NT2/D1 (cell line): ENCODE results near the gene KY.

Source experiments
- DNase-seq: peaks from one replicate; pipeline ENCODE4 v3.0.0-alpha.2; 2011; ENCODE audit warnings: low read depth, low spot score
- H3K27me3 ChIP-seq: 2 replicates; pipeline ENCODE4 v1.6.0; 2011; ENCODE audit warnings: mild to moderate bottlenecking; ENCODE audit not compliant: insufficient read length, insufficient read depth
- H3K36me3 ChIP-seq: 2 replicates; pipeline ENCODE4 v1.6.1; 2011; ENCODE audit warnings: mild to moderate bottlenecking, low read length, mixed read lengths; ENCODE audit not compliant: insufficient read depth, insufficient read length
- H3K4me1 ChIP-seq: 2 replicates; pipeline ENCODE4 v1.5.1; 2011; ENCODE audit not compliant: insufficient read depth, insufficient read length
- H3K4me3 ChIP-seq: 2 replicates; pipeline ENCODE4 v1.5.1; 2011; ENCODE audit warnings: low read depth; ENCODE audit not compliant: insufficient read length
- H3K9ac ChIP-seq: 2 replicates; pipeline ENCODE4 v1.6.0; 2011; ENCODE audit warnings: low read depth; ENCODE audit not compliant: insufficient read length
- H3K9me3 ChIP-seq: 2 replicates; pipeline ENCODE4 v1.5.1; 2011; ENCODE audit warnings: mild to moderate bottlenecking, low read length; ENCODE audit not compliant: insufficient read depth
- SUZ12 ChIP-seq: IDR thresholded peaks from 2 replicates; pipeline ENCODE4 v1.6.1; 2011; ENCODE audit not compliant: insufficient read length, insufficient read depth; ENCODE audit errors: extremely low read depth
- YY1 ChIP-seq: IDR thresholded peaks from 2 replicates; pipeline ENCODE4 v1.6.1; 2011; ENCODE audit not compliant: insufficient read length, insufficient read depth
- ZNF274 ChIP-seq: IDR thresholded peaks from 2 replicates; pipeline ENCODE4 v1.6.1; 2011; ENCODE audit warnings: mild to moderate bottlenecking, low read depth, low read length

The KY gene

DNA sequence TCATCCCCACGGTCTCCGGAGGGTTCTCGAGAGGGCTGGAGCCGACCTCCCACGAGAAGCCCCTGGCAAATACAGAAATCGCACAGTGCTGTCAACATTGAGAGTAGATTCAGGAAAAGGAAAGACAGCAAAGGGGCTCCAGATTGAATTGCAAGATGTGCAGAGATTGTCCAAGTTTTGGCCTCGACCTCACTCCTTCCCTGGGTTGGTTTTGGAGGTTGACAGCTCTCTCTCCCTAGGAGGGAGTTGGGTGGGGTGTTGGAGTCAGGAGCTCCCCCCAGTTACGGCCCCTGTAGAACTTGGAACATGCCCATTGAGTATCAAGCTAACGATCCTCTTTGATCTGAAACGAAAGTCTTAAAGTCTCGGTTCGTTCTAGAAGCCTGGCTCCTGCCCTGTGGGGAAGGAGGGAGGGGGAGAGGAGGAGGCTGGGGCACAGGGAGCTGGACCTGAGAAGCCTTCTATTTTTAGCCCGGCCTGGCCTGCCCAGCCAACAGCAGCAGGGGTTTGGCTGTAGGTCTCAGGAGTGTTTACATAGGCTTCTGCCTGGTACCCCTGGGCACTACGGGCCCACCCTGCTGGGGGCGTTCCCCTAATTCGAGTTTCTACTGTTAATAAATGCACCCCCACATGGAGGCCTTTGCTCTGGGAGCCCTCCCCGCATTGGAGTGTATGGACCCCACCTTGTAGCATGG lies 672 bp upstream of the KY start:
- Histone ChIP-seq H3K4me3 (peak overlapping the region; percentile 63), H3K4me1 (peaks cover 4% of the 10 kb centered on the region), H3K9ac (peak overlapping the region; percentile 75), H3K9me3 (no peaks in the 10 kb centered on the region), H3K36me3 (no peaks in the 10 kb centered on the region), H3K27me3 (peaks cover 99% of the 10 kb centered on the region)
- DNase-seq, result no peak
- TF ChIP-seq SUZ12 (no peak), ZNF274 (no peak), YY1 (no peak)

DNA sequence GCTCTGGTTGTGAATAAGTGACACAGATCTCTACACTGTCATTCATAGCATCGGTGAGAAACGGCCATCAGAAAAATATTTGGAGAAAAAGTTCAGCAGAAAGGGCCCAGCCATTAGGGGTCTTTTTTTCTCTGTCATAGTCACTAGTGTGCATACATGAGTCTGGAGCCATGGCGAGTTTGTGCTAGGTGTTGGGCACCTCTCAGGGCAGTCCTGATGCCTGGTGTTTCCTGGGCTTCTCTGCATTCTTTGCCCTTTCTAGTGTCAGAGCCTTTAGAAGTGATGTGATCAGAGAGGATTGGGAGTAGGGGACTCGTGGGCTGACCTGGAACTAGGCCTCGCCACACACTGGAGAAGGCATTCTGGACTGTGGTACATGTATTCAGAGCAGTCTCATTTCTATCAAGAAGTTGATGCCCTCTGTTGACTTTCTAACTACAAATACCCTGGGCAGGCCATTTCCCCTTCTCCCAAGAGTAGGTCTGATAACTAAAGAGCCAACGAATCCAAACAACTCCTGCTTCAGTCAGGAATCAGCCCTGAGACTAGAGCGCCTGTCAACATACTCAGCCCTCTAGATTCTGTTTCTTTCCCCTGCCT lies 1.6 kb downstream of the KY start:
- Histone ChIP-seq H3K4me1 (peaks cover 4% of the 10 kb centered on the region), H3K27me3 (peaks cover 91% of the 10 kb centered on the region), H3K36me3 (no peaks in the 10 kb centered on the region), H3K4me3 (no peak overlapping the region), H3K9ac (no peak overlapping the region), H3K9me3 (no peaks in the 10 kb centered on the region)
- no peak for DNase-seq
- no peak for TF ChIP-seq YY1
- TF ChIP-seq SUZ12, result no peak
- no peak for TF ChIP-seq ZNF274

DNA sequence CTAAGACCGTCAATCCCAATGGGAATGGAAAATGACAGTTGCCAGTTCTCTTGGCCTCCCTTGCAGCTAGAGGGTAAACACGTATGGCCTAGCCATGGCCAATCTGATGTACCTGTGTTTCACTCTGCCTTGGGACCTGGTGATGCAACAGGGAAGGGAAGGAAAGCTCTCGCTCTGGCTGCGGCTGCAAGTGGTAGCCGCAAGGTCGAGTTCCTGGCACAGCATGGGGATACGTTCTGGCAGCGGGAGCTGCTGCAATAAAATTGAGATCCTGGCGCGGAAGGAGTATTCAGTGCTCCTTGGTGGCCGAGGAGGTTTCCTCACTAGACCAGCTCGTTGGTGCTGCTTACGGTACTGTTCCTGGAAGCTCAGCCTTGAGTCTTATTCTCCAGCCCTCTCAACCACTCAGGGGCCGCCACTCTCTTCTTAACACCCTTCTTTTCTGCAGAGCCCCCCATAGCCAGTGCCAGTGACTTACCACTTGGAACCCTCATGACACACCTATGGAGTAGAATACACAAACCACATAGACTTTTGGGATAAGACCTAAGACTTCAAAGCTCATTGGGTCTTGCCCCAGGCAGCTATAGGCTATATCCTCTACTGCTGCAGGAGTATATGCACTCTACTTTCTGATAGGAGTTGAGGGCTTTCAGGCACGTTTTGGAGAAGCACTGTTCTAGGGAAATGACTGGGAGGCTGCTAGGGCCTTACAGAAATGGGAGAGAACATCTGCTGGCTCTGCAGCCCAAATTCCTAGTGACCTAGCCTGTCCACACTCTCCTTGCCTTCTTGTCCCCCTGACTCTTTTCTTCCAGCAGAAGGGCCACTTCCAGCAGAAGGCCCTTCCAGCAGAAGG lies 2.7 kb downstream of the KY start:
- Histone ChIP-seq H3K4me3 (no peak overlapping the region), H3K36me3 (no peaks in the 10 kb centered on the region), H3K27me3 (peaks cover 82% of the 10 kb centered on the region), H3K9me3 (no peaks in the 10 kb centered on the region), H3K9ac (no peak overlapping the region), H3K4me1 (peaks cover 4% of the 10 kb centered on the region)
- TF ChIP-seq ZNF274, result no peak
- no peak for DNase-seq

DNA sequence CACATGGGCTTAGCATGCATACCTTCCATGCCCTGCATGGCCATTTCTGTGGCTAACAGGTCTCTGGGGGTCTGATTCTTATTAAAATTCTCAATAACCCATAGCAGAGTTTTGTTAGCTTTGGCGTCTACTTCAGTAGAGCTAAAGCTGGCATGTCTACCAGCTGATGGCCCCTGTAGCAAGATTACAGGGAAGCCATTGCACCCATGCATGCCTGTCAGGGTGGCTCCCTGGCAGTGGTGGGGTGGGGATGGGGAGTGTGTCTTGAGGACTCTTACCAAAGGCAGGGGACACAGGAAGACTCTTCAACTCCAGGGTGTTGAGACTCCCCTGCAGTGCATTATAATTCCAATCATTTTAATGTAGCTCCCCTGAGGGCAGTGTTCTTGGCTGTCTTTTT lies 4.7 kb downstream of the KY start:
- TF ChIP-seq YY1 (no peak), ZNF274 (no peak), SUZ12 (no peak)
- Histone ChIP-seq H3K27me3 (peaks cover 62% of the 10 kb centered on the region), H3K9me3 (no peaks in the 10 kb centered on the region), H3K36me3 (no peaks in the 10 kb centered on the region), H3K9ac (no peak overlapping the region), H3K4me3 (no peak overlapping the region), H3K4me1 (peaks cover 9% of the 10 kb centered on the region)
- no peak for DNase-seq

DNA sequence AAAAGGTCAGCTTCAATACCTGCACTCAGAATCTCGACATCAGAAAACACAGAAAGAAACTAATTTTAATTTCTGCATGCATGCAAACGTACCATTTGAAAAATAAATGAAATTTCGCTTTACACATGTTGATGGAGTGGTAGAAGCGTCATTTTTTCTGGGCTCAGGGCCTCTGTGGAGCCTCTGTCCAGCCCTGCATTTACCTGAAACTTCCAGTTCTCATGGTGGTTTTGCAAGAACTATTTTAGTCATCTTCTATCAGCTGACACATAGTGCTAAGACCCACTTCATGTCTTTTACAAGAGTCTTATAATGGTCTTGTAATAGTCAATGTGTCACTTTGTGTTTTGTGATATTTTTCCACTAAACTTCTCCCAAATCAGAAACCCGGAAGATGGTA lies 5.3 kb downstream of the KY start:
- H3K9me3 ChIP-seq, result no peaks in the 10 kb centered on the region
- TF ChIP-seq SUZ12 (no peak), ZNF274 (no peak), YY1 (no peak)
- H3K4me3 ChIP-seq, result no peak overlapping the region
- H3K9ac ChIP-seq, result no peak overlapping the region
- H3K36me3 ChIP-seq, result no peaks in the 10 kb centered on the region
- no peak for DNase-seq
- H3K4me1 ChIP-seq, result peaks cover 9% of the 10 kb centered on the region
- H3K27me3 ChIP-seq, result peaks cover 56% of the 10 kb centered on the region

DNA sequence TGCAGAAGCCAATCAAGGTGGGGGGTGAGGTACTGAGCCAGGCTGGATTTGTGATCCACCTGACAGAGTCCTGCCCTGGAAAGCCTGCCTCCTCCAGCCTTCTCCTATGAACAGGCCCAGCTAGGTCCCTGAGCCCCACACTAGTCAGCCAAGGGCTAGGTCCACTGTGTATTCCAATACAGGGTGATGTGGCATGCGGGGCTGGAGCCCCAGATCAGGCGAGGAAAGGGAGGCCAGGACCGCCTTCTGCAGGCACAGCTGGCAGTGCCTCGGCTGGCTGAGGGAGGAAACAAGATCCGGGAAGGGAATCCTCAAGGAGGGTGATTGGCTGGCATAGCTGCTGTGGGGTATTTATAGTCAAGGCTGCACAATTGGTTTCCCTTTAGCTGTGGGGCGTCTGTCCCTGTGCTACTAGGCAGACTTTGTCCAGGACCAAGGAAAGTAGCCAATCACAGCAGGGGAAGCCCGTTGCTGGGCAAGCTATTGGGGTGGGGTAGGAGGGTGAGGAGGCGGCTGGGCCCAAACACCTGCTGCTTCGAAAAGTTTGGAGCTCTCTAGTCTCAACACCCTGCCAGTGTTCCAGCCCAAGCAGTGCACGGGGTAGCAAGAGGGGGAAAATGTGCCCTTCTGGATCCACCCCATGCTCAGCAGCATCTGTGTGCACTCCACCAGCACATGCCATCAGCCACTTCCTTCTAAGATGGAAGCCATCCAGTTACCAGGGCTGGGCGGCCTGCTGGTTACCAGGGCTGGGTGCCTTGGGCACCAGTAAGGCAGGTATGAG lies 5.9 kb downstream of the KY start:
- H3K27me3 ChIP-seq, result peaks cover 50% of the 10 kb centered on the region
- DNase-seq, result no peak
- no peak overlapping the region for H3K4me3 ChIP-seq
- peaks cover 9% of the 10 kb centered on the region for H3K4me1 ChIP-seq
- TF ChIP-seq ZNF274 (no peak), YY1 (no peak), SUZ12 (no peak)
- no peaks in the 10 kb centered on the region for H3K9me3 ChIP-seq
- no peak overlapping the region for H3K9ac ChIP-seq
- H3K36me3 ChIP-seq, result no peaks in the 10 kb centered on the region
